Memory B cell (primary cell): ENCODE results near the gene HIVEP3.
"Not testable (repeated sequence)": the region's sequence is repeated elsewhere in the genome, so short reads cannot be mapped to it uniquely, and the experiment has no call there.

ENCODE experiments used
- ATAC-seq: fragments of 150-1000 bp; cut with Tn5 transposase; 2 replicates; pipeline ENCODE4 v1.10.0; 2021; ENCODE audit warnings: low read depth, mild to moderate bottlenecking, moderate library complexity
- DNase-seq, 2 donors: peaks; one replicate each; pipeline ENCODE4 v3.0.0; 2022; ENCODE audit warnings: low spot score in 2 of 2
- H3K27ac Mint-ChIP-seq: one replicate; pipeline ENCODE4 v1.8.0; 2022; ENCODE audit warnings: mild to moderate bottlenecking, moderate library complexity, mixed read lengths
- H3K27me3 Mint-ChIP-seq: one replicate; pipeline ENCODE4 v1.8.0; 2022; ENCODE audit warnings: mixed read lengths
- H3K36me3 Mint-ChIP-seq: one replicate; pipeline ENCODE4 v1.8.0; 2022; ENCODE audit warnings: mild to moderate bottlenecking, mixed read lengths
- H3K4me1 Mint-ChIP-seq: one replicate; pipeline ENCODE4 v1.8.0; 2022; ENCODE audit warnings: mixed read lengths
- H3K4me3 Mint-ChIP-seq: one replicate; pipeline ENCODE4 v1.8.0; 2022; ENCODE audit warnings: mild to moderate bottlenecking, moderate library complexity, mixed read lengths
- H3K9me3 Mint-ChIP-seq: one replicate; pipeline ENCODE4 v1.8.0; 2022; ENCODE audit warnings: mixed read lengths

HIVEP3 gene

DNA sequence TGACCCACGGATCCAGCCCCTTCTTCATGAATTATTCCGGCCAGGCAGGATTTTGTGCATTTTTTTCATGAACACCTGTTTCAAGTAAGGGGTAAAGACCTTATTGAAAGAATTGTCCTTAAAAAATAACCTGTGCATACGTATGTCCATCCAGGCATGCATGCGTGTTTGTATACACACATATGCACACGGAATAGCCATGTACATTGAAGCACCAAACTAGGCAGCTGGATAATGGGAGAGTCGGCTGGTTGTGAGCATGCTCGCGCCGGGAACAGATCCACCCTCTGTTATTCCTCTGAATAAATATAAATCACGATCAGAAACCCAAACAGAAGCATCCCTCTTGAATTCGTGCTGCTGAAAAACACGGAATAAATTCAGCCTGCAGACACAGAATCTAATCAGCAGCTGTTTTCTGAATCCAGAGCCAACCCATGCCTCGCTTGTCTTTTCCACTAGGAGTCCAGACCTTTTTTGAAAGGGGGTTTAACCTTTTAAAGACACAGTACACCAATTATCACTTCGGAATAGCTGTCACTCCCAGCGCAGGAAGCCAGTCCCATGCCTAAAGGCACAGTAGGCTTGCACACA, at the start of gene HIVEP3:
Gene HIVEP3, minus strand, starts transcription at position 473 of the 594 bp plus-strand sequence.
- Mint-ChIP-seq H3K9me3 (peaks cover 5% of the 10 kb centered on the region), H3K27ac (no peak within 1 kb of the TSS), H3K4me1 (peaks cover 23% of the 10 kb centered on the region), H3K36me3 (peaks cover 4% of the 10 kb centered on the region), H3K27me3 (peaks cover 38% of the 10 kb centered on the region), H3K4me3 (peak within 1 kb of the TSS; percentile 82)
- no peak for ATAC-seq
- no peak for DNase-seq

DNA sequence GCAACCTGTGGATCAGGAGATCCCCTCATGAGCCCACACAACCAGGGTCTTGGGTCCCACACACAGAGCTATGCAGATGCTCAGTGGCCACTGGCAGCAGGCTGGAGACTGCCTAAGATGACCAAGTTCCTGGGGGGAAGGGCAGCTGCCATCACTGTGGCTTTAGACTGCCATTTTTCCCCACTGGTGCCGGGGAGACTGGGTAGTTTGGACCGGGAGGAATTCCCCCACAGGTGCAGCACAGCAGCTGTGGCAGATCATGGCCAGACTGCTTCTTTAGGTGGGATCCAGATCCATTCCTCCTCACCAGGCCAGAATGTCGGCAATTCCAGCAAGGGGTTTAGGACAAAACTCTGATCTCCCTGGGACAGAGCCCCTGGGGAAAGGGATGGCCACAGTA, 45.7 kb upstream of the HIVEP3 start:
- Mint-ChIP-seq H3K27ac (no peak overlapping the region), H3K4me3 (no peak overlapping the region), H3K36me3 (peaks cover 4% of the 10 kb centered on the region), H3K27me3 (peaks cover 12% of the 10 kb centered on the region), H3K4me1 (no peaks in the 10 kb centered on the region), H3K9me3 (peaks cover 2% of the 10 kb centered on the region)
- ATAC-seq (no peak), DNase-seq (no peak)

DNA sequence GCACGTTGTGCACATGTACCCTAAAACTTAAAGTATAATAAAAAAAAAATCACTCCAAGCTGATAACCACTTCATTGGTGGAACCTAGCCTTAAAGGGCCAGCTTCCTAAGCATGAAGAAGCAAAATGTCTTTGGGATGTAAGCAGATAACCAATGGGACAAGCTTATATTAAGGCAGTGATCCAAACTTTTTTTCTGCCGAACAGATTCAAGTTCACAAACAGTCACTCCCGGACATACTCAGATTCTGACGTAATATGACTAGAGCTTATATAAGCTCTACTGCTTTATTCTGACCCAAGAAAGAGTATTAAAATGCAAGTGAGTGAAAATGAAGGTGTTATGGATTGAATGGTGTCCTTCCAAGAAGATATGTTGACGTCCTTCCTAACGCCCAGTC, 44.9 kb upstream of the HIVEP3 start:
- Mint-ChIP-seq H3K27ac (no peak overlapping the region), H3K4me1 (no peaks in the 10 kb centered on the region), H3K36me3 (peaks cover 4% of the 10 kb centered on the region), H3K9me3 (peaks cover 2% of the 10 kb centered on the region), H3K4me3 (no peak overlapping the region), H3K27me3 (peaks cover 12% of the 10 kb centered on the region)
- no peak for ATAC-seq
- no peak for DNase-seq

DNA sequence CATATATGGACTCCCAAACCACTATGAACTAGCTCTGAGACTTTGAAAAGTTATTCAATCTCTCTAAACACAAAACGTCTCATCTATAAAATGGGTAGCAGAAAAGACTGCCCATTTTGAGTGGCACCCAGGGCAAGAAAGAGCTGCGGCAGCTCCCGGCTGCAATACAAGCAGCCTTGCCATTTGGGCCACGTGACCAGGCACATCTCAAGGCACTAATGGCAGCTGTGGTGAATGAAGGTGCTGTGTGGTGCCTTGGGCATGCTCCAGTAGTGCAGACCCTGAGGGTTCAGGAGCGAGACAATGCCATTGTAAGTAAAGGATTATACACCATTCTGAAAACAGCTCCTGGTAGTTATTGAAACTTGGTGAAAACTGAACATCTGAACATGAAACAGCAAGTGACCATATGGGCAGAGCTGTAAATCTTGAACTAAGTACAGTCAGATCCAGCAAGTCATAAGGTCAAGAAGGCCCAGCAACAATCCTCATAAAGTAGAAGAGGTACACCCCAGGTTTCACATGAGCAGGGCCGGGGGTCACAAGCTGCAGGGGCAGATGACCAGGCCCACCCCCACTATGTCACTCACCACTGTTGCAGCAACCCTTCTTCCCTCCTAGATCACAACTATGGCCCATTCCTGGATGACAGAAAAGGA, 39.4 kb upstream of the HIVEP3 start:
- no peak overlapping the region for H3K27ac Mint-ChIP-seq
- no peaks in the 10 kb centered on the region for H3K9me3 Mint-ChIP-seq
- H3K27me3 Mint-ChIP-seq, result peaks cover 2% of the 10 kb centered on the region
- no peaks in the 10 kb centered on the region for H3K4me1 Mint-ChIP-seq
- no peak for DNase-seq
- H3K36me3 Mint-ChIP-seq, result no peaks in the 10 kb centered on the region
- no peak for ATAC-seq
- no peak overlapping the region for H3K4me3 Mint-ChIP-seq

DNA sequence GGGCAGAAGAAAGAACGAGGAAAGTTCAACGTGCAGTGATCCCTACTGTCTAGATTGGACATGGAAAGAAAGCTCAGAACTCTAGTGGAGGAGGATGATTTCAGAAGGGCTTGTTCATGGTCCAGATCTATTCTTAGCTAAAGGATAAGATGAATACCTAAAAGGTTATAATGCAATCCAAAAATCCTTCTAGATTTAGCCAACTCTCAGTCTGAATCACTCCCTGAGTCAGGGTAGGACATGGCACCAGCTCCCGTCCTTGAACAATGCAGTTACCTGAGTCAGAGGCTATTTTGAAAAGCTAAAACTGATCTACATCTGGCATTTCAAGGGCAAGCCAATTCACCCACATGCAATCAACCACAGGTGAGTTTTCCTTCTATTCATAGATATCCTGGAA, 38.8 kb upstream of the HIVEP3 start:
- H3K9me3 Mint-ChIP-seq, result no peaks in the 10 kb centered on the region
- no peaks in the 10 kb centered on the region for H3K36me3 Mint-ChIP-seq
- no peak for ATAC-seq
- H3K4me3 Mint-ChIP-seq, result no peak overlapping the region
- no peak for DNase-seq
- no peaks in the 10 kb centered on the region for H3K4me1 Mint-ChIP-seq
- H3K27ac Mint-ChIP-seq, result no peak overlapping the region
- peaks cover 2% of the 10 kb centered on the region for H3K27me3 Mint-ChIP-seq

DNA sequence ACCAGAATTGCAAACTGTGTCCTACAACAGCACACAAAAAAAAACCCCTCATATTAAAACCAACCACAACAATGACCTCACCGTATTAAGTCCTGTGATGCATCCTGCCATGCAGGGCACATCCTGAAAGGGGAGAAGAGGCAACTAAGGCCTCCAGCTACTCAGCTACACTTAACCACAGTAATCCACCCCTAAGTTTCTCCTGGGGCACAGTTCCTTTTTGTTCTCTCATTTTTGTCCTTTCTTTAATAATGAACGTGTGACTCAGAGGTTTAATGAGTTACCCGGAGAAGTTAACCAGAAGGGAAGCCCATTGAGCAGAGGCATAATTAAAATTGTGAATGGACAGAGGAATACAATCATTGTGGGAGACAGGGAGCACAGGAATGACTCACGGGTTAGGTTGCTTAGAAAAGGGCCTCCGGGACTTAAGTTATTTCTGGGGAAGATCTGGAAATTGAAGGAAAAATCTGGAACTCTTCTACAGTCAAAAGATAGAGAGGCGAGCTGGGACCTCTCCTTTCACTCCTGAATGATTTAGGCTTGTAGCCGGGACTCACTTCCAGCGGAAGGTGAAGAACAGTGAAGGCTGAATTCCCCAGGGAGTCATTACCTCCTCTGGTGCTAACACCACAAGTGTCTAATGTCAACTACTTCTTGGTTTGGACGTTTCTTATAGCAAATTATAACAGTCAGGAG, 36.9 kb upstream of the HIVEP3 start:
- ATAC-seq (peak; percentile 43), DNase-seq (no peak)
- Mint-ChIP-seq H3K27ac (no peak overlapping the region), H3K4me1 (no peaks in the 10 kb centered on the region), H3K36me3 (no peaks in the 10 kb centered on the region), H3K4me3 (no peak overlapping the region), H3K27me3 (peaks cover 2% of the 10 kb centered on the region), H3K9me3 (peaks cover 6% of the 10 kb centered on the region)

DNA sequence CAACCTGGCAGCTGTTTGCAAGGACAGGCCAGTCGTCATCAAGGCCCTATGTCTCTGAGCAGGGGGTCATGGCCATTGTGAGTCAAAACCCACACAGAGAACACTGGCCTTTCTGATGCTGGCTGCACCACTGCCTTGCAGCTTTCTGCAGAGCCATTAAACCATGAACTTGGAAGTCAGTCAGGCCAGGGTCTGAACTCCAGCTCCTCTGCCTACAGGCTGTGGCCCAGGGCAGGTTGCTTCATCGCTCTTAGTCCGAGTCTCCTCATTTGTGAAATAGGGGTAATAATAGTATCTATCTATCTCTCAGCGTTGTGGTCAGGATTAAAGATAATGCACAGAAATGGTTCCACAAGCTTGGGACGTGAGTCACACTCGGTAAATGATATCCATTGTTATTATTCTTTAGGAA, 35.8 kb upstream of the HIVEP3 start:
- H3K27ac Mint-ChIP-seq, result no peak overlapping the region
- H3K4me3 Mint-ChIP-seq, result no peak overlapping the region
- ATAC-seq (no peak), DNase-seq (no peak)
- peaks cover 2% of the 10 kb centered on the region for H3K27me3 Mint-ChIP-seq
- peaks cover 6% of the 10 kb centered on the region for H3K9me3 Mint-ChIP-seq
- no peaks in the 10 kb centered on the region for H3K36me3 Mint-ChIP-seq
- H3K4me1 Mint-ChIP-seq, result no peaks in the 10 kb centered on the region

DNA sequence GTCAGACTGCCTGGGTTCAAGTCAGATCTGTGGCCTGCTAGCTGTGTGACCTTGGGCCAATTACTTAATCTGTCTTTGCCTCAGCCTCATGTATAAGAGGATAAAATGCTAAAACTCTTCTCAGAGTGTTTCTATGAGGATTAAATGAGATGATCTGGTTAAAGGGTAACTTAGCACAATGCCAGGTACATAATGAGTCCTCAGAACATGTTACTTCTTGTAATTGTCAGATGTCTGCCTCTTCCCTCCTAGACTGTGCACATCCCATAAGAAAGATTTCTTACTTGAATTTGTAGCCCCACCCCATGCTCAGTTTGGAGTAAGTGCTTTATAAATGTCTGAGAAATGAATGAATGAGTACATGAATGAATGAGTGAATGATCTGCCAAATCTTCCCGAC, 34.6 kb upstream of the HIVEP3 start:
- ATAC-seq (no peak), DNase-seq (no peak)
- Mint-ChIP-seq H3K4me1 (no peaks in the 10 kb centered on the region), H3K4me3 (no peak overlapping the region), H3K9me3 (peaks cover 6% of the 10 kb centered on the region), H3K27me3 (peaks cover 2% of the 10 kb centered on the region), H3K27ac (no peak overlapping the region), H3K36me3 (no peaks in the 10 kb centered on the region)

DNA sequence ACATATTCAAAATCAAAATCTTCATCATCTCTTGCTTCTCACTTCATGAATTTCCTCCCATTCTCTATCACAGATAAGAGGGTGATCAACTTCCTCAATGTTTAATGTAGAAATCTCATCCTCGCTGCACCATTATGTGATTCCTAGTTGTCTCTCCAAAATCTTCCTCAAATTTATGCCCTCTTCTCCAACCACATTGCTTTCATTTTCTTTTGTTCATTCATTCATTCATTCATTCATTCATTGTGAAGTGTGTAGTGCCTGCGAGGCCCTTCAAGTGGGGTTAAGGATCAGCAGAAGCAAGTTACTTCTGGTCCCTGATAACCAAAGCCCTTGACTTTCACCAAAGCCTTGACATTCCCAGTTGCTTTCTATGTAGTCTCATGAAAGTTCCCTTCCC, 33.5 kb upstream of the HIVEP3 start:
- H3K36me3 Mint-ChIP-seq, result no peaks in the 10 kb centered on the region
- DNase-seq (no peak), ATAC-seq (no peak)
- H3K27me3 Mint-ChIP-seq, result peaks cover 2% of the 10 kb centered on the region
- H3K4me3 Mint-ChIP-seq, result no peak overlapping the region
- H3K9me3 Mint-ChIP-seq, result peaks cover 6% of the 10 kb centered on the region
- no peaks in the 10 kb centered on the region for H3K4me1 Mint-ChIP-seq
- no peak overlapping the region for H3K27ac Mint-ChIP-seq

DNA sequence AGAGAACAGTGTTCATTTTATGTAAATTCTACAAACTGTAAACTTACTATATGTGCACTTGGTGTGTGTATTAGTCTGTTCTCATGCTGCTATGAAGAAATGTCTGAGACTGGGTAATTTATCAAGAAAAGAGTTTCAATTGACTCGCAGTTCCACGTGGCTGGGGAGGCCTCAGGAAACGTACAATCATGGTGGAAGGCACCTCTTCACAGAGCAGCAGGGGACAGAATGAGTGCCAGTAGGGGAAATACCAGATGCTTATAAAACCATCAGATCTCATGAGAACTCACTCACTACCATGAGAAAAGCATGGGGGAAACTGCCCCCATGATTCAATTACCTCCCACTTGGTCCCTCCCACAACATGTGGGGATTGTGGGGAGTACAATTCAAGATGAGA, 32.8 kb upstream of the HIVEP3 start:
- H3K27ac Mint-ChIP-seq, DNase-seq, H3K4me3 Mint-ChIP-seq, H3K27me3 Mint-ChIP-seq, H3K9me3 Mint-ChIP-seq, H3K36me3 Mint-ChIP-seq, H3K4me1 Mint-ChIP-seq, ATAC-seq: not testable (repeated sequence)

DNA sequence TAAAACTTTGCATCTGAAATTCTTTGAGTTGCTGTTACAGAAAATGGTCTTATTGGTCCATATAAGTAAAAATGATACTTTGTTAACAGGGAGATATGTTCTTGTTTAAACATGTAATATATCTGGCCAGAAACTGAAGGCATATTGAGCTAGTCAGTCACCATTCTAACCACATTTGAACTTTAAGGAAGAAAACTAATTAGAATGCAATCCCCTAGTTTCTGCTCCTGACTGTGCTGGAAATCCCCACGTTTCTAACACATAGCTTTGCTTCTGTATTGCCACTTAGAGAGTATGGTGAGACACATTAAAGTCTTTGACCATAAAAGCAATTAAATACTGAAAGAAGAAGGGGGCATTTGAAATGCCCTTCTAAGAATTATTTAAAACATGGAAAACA, 32.1 kb upstream of the HIVEP3 start:
- DNase-seq, result no peak
- Mint-ChIP-seq H3K4me3 (no peak overlapping the region), H3K27me3 (peaks cover 2% of the 10 kb centered on the region), H3K27ac (no peak overlapping the region), H3K4me1 (no peaks in the 10 kb centered on the region), H3K9me3 (peaks cover 6% of the 10 kb centered on the region), H3K36me3 (no peaks in the 10 kb centered on the region)
- no peak for ATAC-seq

DNA sequence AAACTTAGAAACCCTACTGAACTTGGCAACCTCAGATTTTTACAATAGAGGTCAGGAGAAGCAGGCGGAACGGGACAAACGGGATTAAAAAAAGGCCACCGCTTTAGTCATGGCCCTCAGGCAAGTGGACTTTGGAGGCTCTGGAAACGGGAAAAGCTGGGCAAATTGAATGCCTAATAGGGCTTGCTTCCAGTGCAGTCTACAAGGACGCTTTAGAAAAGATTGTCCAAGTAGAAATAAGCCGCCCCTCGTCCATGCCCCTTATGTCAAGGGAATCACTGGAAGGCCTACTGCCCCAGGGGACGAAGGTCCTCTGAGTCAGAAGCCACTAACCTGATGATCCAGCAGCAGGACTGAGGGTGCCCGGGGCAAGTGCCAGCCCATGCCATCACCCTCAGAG, 27.2 kb upstream of the HIVEP3 start:
- H3K4me3 Mint-ChIP-seq, result not testable (repeated sequence)

DNA sequence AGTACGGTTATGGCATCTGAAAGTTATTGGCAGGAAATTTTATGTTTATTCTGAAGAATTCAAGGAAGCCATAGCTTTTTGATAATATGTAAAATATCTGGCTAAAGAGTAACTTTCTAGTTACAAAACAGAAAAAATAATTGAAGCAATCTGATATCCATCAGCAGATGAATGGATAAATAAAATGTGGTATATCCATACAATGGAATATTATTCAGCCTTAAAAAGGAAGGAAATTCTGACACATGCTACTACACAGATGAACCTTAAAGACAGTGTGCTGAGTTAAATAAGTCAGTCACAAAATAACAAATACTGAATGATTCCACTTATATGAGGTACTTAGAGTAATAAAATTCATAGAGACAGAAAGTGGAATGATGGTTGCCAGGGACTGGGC, 25.0 kb upstream of the HIVEP3 start:
- Mint-ChIP-seq H3K27me3 (peaks cover 9% of the 10 kb centered on the region), H3K27ac (no peak overlapping the region), H3K9me3 (peaks cover 4% of the 10 kb centered on the region), H3K4me1 (no peaks in the 10 kb centered on the region), H3K4me3 (no peak overlapping the region), H3K36me3 (peaks cover 4% of the 10 kb centered on the region)
- no peak for DNase-seq
- no peak for ATAC-seq

More for the DNA sequence above, 27.2 kb upstream of the HIVEP3 start:
- not testable (repeated sequence) for H3K4me1 Mint-ChIP-seq, ATAC-seq, DNase-seq, H3K27ac Mint-ChIP-seq, H3K9me3 Mint-ChIP-seq, H3K36me3 Mint-ChIP-seq, H3K27me3 Mint-ChIP-seq

DNA sequence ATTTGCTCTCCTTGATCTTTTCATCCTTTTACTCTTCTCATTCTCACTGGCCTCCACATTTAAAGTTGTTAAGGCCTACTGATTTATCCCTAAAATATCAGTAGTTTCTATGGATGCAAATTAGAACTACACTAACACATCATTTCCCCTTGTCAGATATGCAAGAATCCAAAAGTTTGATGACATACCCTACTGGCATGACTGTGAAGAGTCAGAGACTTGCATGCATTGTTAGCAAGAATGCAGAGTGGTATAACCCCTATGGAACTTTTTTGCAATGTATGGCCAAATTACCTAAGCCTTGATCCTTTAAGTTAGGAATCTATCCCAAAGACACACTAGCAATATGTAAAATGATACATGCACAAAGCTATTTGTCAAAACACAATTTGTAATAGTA, 23.6 kb upstream of the HIVEP3 start:
- ATAC-seq (no peak), DNase-seq (no peak)
- peaks cover 14% of the 10 kb centered on the region for H3K27me3 Mint-ChIP-seq
- peaks cover 4% of the 10 kb centered on the region for H3K36me3 Mint-ChIP-seq
- peaks cover 4% of the 10 kb centered on the region for H3K9me3 Mint-ChIP-seq
- H3K4me1 Mint-ChIP-seq, result no peaks in the 10 kb centered on the region
- H3K27ac Mint-ChIP-seq, result no peak overlapping the region
- H3K4me3 Mint-ChIP-seq, result no peak overlapping the region
